Activated naive CD4-positive, alpha-beta T cell treated with anti-CD3 and anti-CD28 coated beads, Interleukin-2, amount 50 U/mL, for 16 hours (primary cell): ENCODE measurements around the gene CCDC80.
"Not testable (repeated sequence)": the region's sequence is repeated elsewhere in the genome, so short reads cannot be mapped to it uniquely, and the experiment has no call there.

Source experiments
- DNase-seq: peaks from one replicate; pipeline ENCODE4 v3.0.0-alpha.2; 2020

CCDC80 gene

DNA sequence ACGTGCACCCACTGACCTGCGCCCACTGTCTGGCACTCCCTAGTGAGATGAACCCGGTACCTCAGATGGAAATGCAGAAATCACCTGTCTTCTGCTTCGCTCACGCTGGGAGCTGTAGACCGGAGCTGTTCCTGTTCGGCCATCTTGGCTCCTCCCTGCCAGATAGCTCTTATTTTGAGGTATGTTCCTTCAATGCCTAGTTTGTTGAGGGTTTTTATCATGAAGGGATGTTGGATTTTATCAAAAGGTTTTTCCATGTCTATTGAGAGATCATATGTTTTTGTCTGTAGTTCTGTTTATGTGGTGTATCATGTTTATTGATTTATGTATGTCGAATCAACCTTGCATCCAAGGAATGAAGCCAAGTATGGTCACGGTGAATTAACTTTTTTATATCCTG lies 24.1 kb upstream of the CCDC80 start:
- DNase-seq = not testable (repeated sequence)

DNA sequence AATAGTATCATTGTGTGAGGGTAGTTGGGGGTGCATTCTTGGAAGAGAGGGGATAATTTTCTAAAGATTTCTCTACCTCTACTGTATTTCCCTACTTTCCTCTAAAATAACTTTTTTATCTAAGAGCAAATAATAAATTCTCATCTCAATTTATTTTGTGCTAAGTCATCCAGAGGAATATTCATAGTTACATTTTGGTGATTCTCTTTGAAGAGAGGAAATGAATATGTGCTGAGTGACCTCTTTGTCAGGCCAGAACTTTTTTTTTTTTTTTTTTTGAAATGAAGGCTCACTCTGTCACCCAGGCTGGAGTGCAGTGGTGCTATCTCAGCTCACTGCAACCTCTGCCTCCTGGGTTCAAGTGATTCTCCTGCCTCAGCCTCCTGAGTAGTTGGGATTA lies 15.1 kb upstream of the CCDC80 start:
- DNase-seq = no peak

DNA sequence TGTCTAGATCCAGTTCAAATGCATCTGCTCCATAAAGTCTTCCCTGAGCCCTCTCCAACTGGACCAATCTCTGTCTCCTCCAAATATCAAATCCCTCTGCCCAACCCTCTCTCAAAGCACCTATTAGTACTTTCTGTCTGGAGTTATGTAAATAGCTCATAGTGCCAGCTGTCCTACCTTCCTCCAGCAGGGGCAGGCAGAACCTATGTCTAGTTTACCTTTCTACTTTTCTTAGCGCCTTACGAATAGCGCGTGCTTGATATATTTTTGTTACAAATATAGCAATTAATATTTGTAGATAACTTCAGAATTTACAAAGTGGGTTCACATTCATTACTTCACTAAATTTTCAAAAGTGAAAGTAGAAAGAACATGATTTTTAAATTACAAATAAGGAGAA lies 14.0 kb upstream of the CCDC80 start:
- DNase-seq = no peak

DNA sequence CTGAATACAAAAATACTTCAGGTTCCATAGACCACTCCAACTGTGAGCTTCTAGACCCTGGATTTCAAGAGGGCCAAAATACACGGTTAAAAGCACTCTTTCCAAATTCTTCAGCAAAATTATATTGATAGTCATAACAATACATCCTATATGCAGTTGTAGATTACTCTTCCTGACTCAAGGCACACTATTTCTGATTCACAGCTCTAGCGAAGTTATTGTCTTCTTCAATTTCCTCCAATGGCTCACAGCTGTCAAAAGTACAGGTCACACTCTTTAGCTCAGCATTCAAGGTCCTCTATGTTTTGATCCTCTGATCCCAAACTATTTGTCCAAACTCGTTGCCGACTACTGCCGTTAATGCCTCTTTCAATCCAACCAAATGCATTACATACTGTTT lies 13.5 kb upstream of the CCDC80 start:
- DNase-seq = no peak

DNA sequence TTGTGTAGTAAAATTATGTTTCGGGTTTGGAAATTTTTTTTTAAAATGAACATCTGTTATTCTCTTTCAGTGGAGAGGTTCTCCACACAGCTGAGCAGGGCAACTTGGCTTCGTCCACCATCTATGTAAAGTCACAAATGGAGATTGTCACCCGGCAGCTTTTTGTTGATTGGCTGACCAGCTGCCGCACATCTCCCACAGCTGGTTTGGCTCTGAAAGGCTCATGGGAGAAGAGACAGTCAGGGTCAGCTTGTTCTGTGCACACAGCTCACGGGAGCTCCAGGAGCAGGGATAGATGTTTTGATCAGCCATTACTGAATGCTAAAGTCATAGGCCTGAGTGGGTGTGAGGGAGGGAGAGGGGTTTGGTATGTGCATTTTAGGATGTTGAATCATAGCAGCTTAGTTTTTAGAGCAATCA lies 12.9 kb upstream of the CCDC80 start:
- DNase-seq = no peak

DNA sequence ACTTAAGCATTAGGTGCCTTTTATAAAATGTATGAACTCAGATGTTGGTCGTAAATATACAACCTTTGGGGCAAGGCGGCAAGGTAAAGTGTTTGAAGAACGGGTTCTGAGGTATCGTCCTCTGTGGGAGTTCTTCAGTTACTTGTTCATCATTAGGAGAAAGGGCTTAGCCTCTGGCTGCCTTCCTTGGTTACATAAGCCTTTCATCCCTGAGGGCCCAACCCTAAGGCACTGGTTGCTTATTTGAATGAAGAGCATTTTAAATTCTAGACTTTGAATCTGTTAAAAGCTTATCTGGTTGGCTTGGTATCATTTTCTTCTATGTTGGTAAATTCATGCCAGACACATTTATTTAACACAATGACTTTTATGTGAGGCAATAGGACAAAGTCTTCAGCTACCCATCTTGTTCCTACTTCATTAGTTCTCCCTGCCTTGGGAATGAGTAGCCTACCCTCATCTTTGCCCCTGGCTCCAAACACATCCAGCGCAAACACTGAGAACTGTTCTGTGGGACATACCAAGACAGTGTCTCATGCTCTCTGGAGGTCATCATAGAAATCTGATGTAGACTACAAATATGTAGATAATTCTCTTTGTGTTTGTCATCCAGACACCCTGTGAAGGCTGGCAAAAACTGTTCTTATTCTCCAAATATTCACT lies 12.4 kb upstream of the CCDC80 start:
- no peak for DNase-seq

DNA sequence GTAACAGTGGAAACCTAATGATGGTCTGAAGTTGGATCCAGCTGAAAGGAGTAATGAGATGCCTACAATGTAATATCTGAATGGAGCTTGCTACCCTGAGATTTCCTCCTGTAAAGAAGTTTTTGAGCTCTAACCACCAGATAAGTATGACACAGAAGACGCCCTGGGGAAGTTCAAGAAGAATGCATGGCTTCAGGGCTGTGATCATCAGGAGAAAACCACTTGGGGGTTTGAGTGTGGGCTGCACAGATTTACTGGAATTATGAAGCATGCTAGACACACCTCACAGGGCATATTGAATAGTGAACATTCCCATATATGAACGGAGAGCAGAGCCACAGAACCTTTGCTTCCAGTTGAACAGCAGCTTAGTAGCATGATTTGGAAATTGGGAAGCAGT lies 10.6 kb upstream of the CCDC80 start:
- DNase-seq = no peak

DNA sequence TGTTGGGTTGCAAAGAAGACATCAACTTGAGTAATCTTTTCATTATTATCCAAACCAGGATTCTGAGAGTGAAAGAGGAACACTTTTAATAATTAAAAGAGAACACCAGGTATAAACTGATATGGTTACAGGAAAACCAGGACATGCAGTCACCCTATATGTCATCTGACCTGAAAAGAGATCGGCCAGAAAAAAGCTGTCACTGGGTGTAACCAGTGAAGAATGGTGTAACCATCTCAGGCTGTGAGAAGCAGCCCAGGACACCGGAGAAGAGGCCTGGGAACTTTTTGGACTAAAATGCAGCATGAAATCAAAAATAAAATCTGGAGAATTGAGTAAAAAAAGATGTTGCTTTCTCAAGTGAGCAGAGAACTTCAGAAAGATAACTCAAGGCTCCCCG lies 10.1 kb upstream of the CCDC80 start:
- no peak for DNase-seq

DNA sequence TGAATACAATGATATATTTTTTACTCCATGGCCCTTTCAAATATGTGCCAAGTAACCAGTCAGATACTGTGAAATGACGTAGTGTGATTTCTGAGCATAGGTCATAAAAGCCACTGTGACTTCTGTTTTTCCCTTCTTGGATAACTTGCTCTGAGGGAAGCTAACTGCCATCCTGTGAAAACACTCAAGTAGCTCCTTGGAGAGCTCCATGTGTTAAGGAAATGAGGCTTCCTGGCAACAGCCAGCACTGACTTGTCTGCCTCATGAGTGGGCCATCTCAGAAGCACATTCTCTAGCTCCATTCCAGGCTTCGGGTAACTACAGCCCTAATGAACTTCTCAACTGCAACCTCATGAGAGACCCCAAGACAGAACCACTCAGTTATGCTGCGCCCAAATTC lies 9.5 kb upstream of the CCDC80 start:
- DNase-seq = no peak

DNA sequence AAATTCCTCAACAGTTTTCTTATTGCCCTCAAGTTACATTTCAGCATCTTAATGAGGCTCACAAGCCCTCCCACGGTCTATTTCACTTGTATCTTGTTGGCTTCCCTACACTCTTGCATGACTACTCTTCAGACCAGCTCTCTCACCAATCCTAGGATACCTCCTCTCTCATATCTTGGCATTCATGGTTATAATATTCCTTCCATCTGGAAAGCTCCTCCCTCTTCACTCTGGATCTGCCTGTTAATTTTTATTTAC lies 8.5 kb upstream of the CCDC80 start:
- DNase-seq = no peak

DNA sequence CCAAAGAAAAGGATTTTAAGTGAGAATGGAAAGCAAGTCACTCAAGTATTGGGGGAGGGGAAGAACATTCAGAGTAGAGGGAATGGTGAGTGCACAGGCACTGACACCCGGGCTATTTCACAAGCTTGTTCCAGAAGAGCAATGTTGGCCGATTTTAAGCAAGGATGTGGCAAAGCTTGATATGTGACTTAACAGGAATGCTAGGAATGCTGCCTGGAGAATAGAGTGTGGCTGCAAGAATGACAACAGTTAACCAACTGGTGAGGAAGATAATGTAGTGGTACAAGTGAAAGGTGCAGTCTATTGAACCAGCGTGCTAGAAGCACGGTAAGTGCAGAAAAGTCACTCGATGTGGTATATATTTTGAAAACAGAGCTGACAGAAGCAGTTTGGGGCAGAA lies 6.2 kb upstream of the CCDC80 start:
- DNase-seq = no peak

DNA sequence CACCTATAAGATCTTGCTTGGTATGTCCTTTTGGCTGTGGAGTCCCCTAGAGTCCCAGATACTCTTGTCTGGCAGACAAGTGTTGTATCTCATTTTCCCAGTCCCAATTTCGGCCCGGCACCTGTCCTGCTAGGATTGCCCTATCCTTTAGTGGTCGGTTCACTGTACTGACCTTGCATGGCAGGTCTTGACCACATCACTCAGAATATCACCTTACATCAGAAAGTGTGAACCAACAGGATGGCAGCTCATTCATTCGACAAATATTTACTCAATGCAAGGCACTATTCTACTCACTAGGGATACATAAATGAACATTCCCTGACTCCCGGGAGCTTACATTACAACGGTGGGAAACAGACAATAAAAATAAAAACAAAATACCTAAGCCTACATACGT lies 5.7 kb upstream of the CCDC80 start:
- no peak for DNase-seq

DNA sequence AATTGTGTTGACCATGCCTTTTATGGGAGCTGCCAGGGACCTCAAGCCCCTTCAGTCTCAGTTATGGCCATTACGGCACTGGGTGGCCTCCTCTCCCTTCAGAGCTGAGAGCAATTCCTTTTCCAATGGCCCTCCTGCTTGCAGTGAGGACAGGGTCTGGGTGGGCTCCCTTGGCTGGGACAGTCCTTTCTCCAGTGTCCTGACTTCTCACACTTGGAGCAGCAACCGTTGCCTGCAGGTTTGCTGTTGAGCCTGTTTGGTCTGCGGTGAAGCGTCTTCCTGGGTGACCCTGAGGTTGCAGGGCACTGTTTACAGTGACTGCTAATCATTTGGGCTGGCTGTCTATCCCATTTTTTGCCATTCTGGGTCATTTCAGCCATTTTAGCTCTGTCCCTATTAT lies 3.5 kb upstream of the CCDC80 start:
- DNase-seq = no peak

DNA sequence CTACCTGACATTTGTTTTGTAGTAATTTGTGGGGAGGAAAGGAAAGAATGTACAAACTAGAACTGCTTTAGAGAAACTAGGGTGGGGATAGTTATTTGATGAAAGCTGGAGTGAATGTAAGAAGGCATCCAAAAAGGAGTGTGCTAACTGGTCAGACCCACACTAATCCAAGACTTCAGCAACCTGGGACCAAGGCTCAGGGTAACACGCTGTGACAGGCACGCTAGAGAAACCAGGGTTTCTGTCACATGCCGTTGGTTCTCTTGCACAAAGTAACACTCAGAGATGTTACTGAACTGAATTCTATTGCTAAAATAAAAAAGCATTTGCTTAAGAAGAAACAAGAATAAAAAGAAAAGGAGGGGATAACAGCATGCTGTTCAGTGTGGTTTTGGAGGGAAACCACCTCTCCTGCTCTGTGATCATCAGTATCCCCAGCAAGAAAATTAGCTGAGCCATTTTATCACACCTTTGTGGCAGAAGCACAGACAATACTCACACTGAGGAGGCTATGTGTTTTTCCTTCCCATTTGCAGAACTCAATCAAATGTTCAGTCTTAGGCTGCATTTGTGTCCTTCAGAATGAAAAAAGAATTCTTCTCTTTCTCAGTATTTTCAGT lies 2.8 kb upstream of the CCDC80 start:
- no peak for DNase-seq

DNA sequence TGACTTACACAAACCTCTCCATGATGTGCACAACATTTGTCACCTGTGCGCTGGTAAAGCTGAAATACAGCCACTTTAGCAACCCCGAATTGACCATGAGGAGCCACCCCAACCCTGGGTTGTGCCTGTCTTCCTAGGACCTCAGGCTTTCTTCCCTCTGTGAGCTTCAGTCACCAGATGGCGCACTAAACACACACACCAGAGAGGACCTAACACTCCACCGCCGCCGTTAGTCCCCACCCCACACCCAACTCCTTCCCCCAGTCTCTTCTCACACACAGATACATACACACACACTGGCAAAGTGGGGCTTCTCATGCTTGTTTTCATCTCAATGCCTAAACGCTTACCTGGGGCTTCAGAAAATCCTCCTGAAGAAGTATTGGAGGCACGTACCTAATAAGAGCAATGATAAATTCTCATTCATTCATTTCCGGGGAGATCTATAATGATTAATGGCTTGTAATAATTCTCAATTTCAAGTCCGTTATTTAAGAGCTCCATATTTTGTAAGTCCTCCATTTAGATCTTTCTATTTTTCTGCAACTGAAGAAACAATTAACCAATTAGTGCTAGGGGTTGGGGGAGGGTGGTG lies 2.1 kb upstream of the CCDC80 start:
- DNase-seq = peak; percentile 81

DNA sequence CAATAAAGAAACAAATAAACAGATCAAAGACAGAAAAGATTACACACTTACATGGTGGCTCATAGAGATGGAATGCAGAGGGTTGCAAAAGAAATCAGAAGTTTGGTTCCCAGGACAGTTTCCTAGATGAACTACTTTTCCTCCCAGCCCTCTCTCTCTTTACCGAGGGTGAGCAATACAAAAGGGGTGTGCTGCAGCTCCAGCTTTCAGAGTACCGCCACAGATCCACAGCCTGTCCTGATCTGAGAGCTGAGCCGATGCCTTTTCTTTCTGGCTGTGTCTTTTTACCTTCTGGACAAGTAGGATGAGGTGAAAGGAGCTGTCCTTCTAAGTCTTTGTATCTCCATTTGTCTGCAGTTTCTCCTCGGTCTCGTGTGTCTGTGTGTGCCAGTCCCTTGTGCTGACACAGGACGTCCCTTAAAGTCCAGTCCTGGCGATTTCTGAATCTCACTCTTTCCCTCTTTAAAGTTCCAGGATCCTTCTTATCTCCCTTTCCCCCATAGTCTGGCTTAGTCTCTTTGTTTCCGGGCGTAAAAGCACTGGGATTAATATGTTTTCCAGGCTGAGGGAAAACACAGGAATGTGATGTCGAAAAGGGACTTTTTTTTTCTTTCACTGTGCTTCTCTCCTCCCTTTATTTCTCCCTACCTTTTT lies 540 bp downstream of the CCDC80 start:
- DNase-seq = no peak

DNA sequence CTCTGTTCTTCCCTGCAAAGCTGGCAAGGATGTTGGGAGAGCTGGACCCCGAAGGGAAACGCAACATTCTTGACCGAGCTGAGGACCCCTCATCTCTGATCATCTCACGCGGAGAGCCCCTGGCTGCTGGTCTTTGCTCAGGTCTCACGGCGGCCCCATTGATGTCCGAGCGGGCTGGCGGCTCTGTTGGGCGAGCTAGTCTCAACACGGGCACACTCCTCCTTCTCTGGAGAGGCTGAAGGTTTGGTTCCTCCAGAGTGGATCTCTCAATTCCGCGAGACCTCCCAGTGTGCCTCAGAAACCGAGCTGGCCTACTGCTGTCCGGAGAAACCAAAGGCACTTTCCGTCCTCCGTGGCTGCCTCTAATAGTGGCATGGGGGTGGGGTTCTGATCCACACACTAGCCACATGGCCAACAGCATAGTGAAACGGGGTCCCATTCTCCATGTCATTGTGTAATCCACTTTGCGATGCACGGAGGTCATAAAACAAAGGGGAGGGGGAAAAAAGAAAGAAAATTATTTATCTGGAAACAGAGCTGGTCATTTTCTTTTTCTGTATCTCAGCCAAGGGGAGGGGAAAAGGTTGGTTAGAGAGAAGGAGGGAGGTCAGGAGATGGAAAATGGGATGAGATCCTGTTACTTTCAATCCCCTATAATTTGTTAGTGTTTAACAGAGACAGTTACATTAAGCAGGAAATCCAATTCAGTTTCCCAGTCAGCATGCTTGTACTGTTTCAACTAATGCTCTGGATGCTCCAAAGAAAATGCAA lies 1.3 kb downstream of the CCDC80 start:
- DNase-seq = no peak

DNA sequence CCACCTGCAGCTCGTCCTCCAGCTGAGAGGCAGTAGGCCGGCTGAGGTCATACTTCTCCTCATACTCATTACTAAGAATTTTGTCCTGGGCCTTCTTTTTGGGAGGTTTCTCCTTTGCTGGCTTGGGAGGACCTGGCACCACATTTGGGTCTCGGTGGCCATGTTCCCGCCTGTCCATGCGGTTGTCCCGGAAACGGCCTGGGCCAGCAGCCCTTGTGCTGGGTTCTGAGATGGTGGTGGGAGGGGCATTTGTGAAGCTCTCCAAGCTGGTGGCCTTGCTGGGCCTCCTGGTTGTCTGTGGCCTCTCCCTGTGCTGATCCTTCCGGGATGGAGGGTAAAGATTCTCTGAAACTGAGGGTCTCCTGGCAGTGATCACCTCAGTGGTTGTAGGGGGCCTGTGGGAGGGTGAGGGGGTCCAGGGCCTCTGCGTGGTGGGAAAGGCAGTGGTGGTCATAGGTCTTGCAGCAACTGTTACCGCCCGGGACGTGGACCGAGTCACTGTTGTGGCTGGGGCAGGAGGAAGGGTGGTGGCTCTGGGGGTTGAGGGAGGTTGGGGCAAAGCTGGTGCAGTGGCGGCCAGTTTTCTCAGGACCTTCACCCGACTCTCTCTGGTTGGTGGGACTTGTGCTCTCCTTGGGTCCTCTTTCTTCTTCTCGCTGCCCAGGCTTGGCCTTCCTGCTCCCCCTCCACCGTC lies 2.5 kb downstream of the CCDC80 start:
- DNase-seq = no peak

DNA sequence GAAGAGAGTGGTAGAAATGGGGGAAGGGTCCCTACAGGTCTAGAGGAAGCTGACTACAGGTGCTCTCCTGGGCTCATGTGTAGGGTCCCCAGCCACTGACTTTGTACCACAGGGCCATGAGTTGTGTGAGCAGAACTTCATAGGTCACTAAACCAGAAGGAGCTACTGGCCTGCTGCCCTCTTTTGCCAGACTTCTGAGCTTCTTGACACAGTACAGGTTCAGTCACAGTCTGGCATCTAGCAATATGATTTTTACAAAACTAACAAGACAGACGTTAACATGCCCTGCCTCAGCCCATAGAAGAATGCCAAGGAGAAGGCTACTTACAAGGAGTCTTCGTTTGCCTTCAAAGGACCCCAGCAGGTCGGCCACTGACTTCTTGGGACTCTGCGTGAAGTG lies 3.2 kb downstream of the CCDC80 start:
- DNase-seq = no peak

DNA sequence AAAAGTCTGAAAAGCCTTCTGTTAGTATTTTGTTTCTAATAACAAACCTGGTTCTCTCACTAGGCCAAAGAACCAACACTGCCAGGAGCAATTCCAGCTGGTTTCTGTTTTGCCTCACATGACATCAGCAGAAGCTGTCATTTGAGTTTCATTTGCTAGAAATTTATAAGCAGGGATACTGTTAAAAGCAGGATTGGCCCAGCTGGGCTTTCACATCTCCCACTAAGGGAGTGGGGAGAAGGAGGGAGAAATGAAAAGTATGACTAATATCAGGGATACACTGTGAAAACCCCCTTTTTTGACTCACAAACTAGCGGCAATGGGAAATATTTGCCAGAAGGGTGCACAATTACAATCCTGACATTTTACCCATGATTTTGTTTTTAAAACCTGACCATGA lies 5.3 kb downstream of the CCDC80 start:
- DNase-seq = no peak

DNA sequence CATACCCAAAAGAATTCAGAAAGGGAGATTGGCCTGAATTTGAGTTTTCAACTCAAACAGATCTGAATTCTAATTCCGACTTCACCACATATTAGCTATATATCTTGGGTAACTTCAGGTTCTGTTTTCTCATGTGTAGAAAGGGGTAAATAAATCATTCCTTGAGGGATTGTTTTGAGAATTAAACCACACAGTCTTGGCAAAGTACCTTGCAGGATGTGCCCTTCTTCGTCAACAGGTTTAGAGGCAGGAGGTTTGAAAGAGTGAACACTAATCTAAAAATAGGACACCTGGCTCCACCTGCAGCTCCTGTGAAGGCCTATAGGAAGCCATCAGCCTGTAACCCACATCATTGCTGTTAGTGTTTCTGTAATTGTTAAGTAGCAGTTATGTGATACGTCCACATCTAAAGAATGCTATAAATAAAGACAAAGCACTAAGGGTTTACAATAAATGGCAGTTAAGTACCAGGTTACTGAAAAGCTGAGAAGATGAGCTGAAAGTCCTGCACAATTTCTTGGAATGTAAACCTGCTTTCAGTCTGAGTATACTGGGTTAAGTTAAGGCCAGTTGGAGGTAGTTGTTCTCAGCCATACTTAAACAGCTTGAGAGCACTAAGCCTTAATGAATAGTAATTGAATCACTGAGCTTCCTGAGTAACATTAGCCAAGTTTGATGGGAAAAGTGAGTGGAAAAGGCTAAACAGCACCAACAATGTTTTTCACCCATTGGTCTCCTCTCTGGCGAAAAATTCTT lies 6.0 kb downstream of the CCDC80 start:
- DNase-seq = no peak

DNA sequence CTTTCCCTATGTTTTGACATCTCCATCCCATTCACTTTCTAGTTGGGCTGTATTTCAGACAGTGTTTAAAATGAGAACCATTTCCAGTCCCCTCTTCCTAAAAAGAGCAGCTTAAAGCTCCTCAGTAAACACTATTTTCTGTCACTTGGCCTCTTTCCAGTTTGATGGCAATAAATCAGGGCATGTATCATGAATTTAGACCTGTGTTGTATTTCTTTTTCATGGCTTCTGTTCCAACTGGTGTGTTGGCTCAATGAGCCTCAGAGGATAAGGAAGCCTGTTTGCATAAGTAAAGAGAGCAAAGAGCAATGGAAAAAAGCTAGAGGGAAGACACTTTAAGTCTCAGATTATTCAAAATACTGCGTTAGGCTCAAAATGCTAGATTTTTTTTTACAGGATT lies 7.2 kb downstream of the CCDC80 start:
- no peak for DNase-seq
